Measurements from ENCODE around the gene TAS2R43. TPM values are rescaled to one million over a fixed set of nuclear protein-coding genes. Genes with fewer than 3 reads are reported as not detected.

TAS2R43 gene
- total RNA-seq, 3 donors from 2014 or later, result 5.2 to 9.2 (median 6.1) TPM

Other genes starting within 250 kb of the TAS2R43 start
- gene PRR4, start 242.8 kb downstream of the TAS2R43 start, total RNA-seq, result 10 to 100 TPM in 1 of 3 donors, 1 to 10 TPM in 2; 2.4 to 18.0 (median 10.0) TPM
- 10 to 100 TPM; 30.9 to 72.6 (median 39.0) TPM for gene PRH1, start 208.1 kb downstream of the TAS2R43 start, total RNA-seq
- 1 to 10 TPM; 3.5 to 6.9 (median 5.9) TPM for gene TAS2R13, start 182.8 kb downstream of the TAS2R43 start, total RNA-seq
- gene PRH2, start 163.1 kb downstream of the TAS2R43 start, total RNA-seq, result not detected
- gene TAS2R14, start 153.1 kb downstream of the TAS2R43 start, total RNA-seq, result 1 to 10 TPM; 3.7 to 8.8 (median 7.9) TPM
- gene TAS2R50, start 105.4 kb downstream of the TAS2R43 start, total RNA-seq, result 1 to 10 TPM; 4.0 to 6.2 (median 4.2) TPM
- 1 to 10 TPM; 4.6 to 7.9 (median 5.6) TPM for gene TAS2R20, start 94.0 kb downstream of the TAS2R43 start, total RNA-seq
- gene TAS2R19, start 69.7 kb downstream of the TAS2R43 start, total RNA-seq, result 10 to 100 TPM in 2 of 3 donors, 1 to 10 TPM in 1; 4.2 to 10.5 (median 10.1) TPM
- 1 to 10 TPM; 6.1 to 8.2 (median 6.9) TPM for gene TAS2R31, start 60.9 kb downstream of the TAS2R43 start, total RNA-seq
- gene TAS2R46, start 30.0 kb downstream of the TAS2R43 start, total RNA-seq, result 1 to 10 TPM; 3.2 to 4.6 (median 3.2) TPM
- 10 to 100 TPM in 2 of 3 donors, 1 to 10 TPM in 1; 8.6 to 17.0 (median 11.1) TPM for gene TAS2R30, start 42.3 kb upstream of the TAS2R43 start, total RNA-seq
- gene SMIM10L1, start 78.9 kb upstream of the TAS2R43 start, total RNA-seq, result 1 to 10 TPM; 6.4 to 6.6 (median 6.4) TPM
- gene TAS2R42, start 94.6 kb upstream of the TAS2R43 start, total RNA-seq, result not detected
- gene PRB3, start 177.4 kb upstream of the TAS2R43 start, total RNA-seq, result not detected
- not detected for gene PRB4, start 218.1 kb upstream of the TAS2R43 start, total RNA-seq

Data from breast epithelium (tissue), 3 donors.